ENCODE data around the gene FKBP7. TPM values are rescaled to one million over a fixed set of nuclear protein-coding genes. Genes with fewer than 3 reads are reported as not detected.

FKBP7 gene
- total and polyA plus RNA-seq, 2 of the 8 experiments (the other 6 are each of a cell fraction or from before 2014, with no cell fraction given), result 3.6 to 7.0 TPM

- TF ChIP-seq CTBP2 (IDR thresholded peaks at IDR 0.05; ENCODE audit: borderline replicate concordance, insufficient read depth, insufficient read length, low read length) (no peak), HDAC2 (IDR thresholded peaks at IDR 0.05; ENCODE audit: borderline replicate concordance in 1 of 2, low read depth in 2 of 2, low read length in 2 of 2) (no peak), SRF (IDR thresholded peaks at IDR 0.05; ENCODE audit: low read depth, low read length) (no peak), GTF2F1 (IDR thresholded peaks at IDR 0.05; ENCODE audit: borderline replicate concordance, low read depth, low read length) (no peak)
Measured at GRCh38 chr2:178478130-178478438, 316 bp downstream of the FKBP7 start (continued).

Measured in H1 (cell line).